ENCODE results near the gene CCDC87. TPM values are rescaled to one million over a fixed set of nuclear protein-coding genes. Genes with fewer than 3 reads are reported as not detected.
"Not testable (repeated sequence)": the region's sequence is repeated elsewhere in the genome, so short reads cannot be mapped to it uniquely, and the experiment has no call there.

CCDC87 gene
- total and polyA plus RNA-seq, 2 donors: 0.43 TPM; not detected in 1

- WGBS: 51% methylated on average over 16 of the region's 16 CpGs
- DNase-seq (ENCODE audit: extremely low spot score): no peak
- Histone ChIP-seq H3K27ac (ENCODE audit: low read depth) (no peak overlapping the region), H3K4me3 (ENCODE audit: low read depth, low read length) (no peak overlapping the region), H3K4me1 (ENCODE audit: insufficient read depth) (no peaks in the 10 kb centered on the region), H3K36me3 (ENCODE audit: insufficient read depth) (no peaks in the 10 kb centered on the region)
Observed at GRCh38 chr11:66548774-66549630, 43.9 kb downstream of the CCDC87 start.

GRCh38 chr11:66548041-66548440 lies 44.8 kb downstream of the CCDC87 start:
- WGBS: 43% methylated on average over 11 of the region's 11 CpGs
- no peak for DNase-seq (ENCODE audit: extremely low spot score)
- Histone ChIP-seq H3K4me3 (ENCODE audit: low read depth, low read length) (no peak overlapping the region), H3K36me3 (ENCODE audit: insufficient read depth) (peaks cover 3% of the 10 kb centered on the region), H3K27ac (ENCODE audit: low read depth) (no peak overlapping the region), H3K4me1 (ENCODE audit: insufficient read depth) (no peaks in the 10 kb centered on the region)

- Histone ChIP-seq H3K4me3 (ENCODE audit: low read depth, low read length) (no peak overlapping the region), H3K27ac (ENCODE audit: low read depth) (no peak overlapping the region), H3K36me3 (ENCODE audit: insufficient read depth) (peaks cover 3% of the 10 kb centered on the region), H3K4me1 (ENCODE audit: insufficient read depth) (no peaks in the 10 kb centered on the region)
- 39% methylated on average over 5 of the region's 5 CpGs for WGBS
- no peak for DNase-seq (ENCODE audit: extremely low spot score)
Observed at GRCh38 chr11:66547662-66548009, 45.2 kb downstream of the CCDC87 start.

GRCh38 chr11:66546966-66547661 lies 45.7 kb downstream of the CCDC87 start:
- peaks cover 3% of the 10 kb centered on the region for H3K36me3 ChIP-seq (ENCODE audit: insufficient read depth)
- DNase-seq (ENCODE audit: extremely low spot score): no peak
- H3K27ac ChIP-seq (ENCODE audit: low read depth): no peak overlapping the region
- H3K4me1 ChIP-seq (ENCODE audit: insufficient read depth): no peaks in the 10 kb centered on the region
- 25% methylated on average over 18 of the region's 18 CpGs for WGBS
- H3K4me3 ChIP-seq (ENCODE audit: low read depth, low read length): no peak overlapping the region

GRCh38 chr11:66546368-66546965 lies 46.4 kb downstream of the CCDC87 start, which contains the start of gene ACTN3:
Gene ACTN3 (plus strand): TSS chr11:66546903. CDS start chr11:66546938, 35 bp downstream.
- Histone ChIP-seq H3K27ac (ENCODE audit: low read depth) (no peak within 1 kb of the TSS), H3K4me1 (ENCODE audit: insufficient read depth) (no peaks in the 10 kb centered on the region), H3K4me3 (ENCODE audit: low read depth, low read length) (peak within 1 kb of the TSS; percentile 86), H3K36me3 (ENCODE audit: insufficient read depth) (peaks cover 3% of the 10 kb centered on the region)
- 1% methylated on average over 37 of the region's 37 CpGs for WGBS
- no peak for DNase-seq (ENCODE audit: extremely low spot score)

DNA sequence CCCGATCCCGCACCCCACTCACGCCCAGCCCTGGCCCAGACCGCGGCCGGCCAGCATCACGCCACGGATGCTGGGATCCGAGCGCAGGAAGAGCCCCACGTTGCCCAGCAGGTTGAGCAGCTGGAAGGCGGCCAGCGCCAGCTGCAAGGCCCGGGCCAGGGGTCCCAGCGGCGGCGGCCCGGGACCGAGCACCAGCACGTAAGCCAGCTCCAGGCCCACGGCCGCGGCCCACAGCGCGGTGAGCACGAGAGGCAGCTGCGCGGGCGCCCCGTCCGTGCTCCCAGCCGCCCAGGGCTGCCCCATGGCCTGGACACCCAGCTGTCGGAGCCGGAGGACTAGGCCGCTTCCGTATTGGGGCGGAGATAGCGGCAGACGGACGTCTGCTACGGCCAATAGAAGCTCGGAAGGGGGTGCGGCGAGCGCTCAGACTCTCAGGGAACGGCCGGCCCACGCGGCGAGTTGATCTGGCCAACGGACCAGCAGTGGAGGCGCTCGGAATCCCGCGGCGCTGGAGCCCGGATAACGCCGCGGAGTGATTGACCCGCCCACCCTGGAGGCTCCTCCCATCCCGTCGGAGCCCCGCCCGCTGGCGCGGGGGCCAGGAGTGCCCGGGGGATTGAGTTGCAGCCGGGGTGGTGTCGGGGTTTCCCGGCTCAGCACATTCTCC lies 47.0 kb downstream of the CCDC87 start, which contains the start of gene ZDHHC24:
Gene ZDHHC24 (minus strand): TSS at position 348 of the 667 bp plus-strand sequence. CDS start 45 bp downstream, at position 303.
- WGBS: under 1% methylated on average over 71 of the region's 71 CpGs
- Histone ChIP-seq H3K36me3 (ENCODE audit: insufficient read depth) (peaks cover 3% of the 10 kb centered on the region), H3K4me1 (ENCODE audit: insufficient read depth) (no peaks in the 10 kb centered on the region), H3K27ac (ENCODE audit: low read depth) (no peak within 1 kb of the TSS), H3K4me3 (ENCODE audit: low read depth, low read length) (peak within 1 kb of the TSS; percentile 86)
- DNase-seq (ENCODE audit: extremely low spot score): peak; percentile 78

- not testable (repeated sequence) for H3K4me1 ChIP-seq (ENCODE audit: insufficient read depth); DNase-seq (ENCODE audit: extremely low spot score); H3K27ac ChIP-seq (ENCODE audit: low read depth); H3K36me3 ChIP-seq (ENCODE audit: insufficient read depth); H3K4me3 ChIP-seq (ENCODE audit: low read depth, low read length)
- WGBS: 79% methylated on average over 14 of the region's 14 CpGs
Observed at GRCh38 chr11:66544952-66545351, 47.9 kb downstream of the CCDC87 start.

DNA sequence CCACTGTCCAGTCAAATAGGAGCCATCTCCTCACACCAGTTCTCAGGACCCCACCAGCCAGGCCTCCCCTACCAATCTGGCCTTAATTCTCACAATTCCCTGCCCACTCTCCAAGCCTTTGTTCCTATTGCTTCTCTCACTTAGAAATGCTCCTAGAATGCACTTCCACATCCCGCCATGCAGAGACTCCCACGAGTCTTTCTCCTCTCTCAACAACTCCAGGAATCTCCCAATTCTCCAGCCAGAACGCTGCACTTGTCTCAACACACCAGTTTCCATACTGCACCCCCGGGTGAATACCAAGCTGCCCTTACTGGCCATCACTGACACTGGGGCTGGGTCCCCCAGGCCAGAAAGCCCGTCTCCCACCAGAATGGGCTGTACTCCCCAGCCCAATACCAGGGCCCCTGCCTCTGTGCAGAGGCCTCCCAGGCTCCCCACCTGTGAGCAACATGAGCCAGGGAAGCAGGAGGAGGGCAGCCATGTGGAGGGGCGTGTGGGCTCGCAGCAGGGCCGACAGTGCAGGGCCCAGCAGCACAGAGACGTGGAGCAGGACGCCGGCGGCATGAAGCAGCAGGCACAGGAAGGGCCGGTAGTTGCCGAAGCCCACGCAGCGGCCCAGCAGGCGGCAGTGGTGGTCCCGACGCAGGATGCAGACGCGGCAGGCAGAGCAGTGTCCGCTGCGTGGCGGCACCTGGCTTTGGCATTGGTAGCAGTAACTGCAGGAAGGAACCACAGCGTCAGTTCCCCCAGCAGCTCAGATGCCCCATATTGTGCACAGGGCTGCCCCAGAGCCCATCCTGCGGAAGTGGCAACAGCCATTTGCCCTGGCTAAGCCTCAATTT lies 49.4 kb downstream of the CCDC87 start:
- WGBS: 26% methylated on average over 26 of the region's 26 CpGs
- Histone ChIP-seq H3K4me1 (ENCODE audit: insufficient read depth) (no peaks in the 10 kb centered on the region), H3K27ac (ENCODE audit: low read depth) (no peak overlapping the region), H3K36me3 (ENCODE audit: insufficient read depth) (peaks cover 3% of the 10 kb centered on the region), H3K4me3 (ENCODE audit: low read depth, low read length) (no peak overlapping the region)
- peak; percentile 7 for DNase-seq (ENCODE audit: extremely low spot score)

GRCh38 chr11:66542362-66542761 lies 50.5 kb downstream of the CCDC87 start:
- 78% methylated on average over 10 of the region's 10 CpGs for WGBS
- Histone ChIP-seq H3K36me3 (ENCODE audit: insufficient read depth) (peaks cover 3% of the 10 kb centered on the region), H3K27ac (ENCODE audit: low read depth) (no peak overlapping the region), H3K4me1 (ENCODE audit: insufficient read depth) (no peaks in the 10 kb centered on the region), H3K4me3 (ENCODE audit: low read depth, low read length) (no peak overlapping the region)
- no peak for DNase-seq (ENCODE audit: extremely low spot score)

DNA sequence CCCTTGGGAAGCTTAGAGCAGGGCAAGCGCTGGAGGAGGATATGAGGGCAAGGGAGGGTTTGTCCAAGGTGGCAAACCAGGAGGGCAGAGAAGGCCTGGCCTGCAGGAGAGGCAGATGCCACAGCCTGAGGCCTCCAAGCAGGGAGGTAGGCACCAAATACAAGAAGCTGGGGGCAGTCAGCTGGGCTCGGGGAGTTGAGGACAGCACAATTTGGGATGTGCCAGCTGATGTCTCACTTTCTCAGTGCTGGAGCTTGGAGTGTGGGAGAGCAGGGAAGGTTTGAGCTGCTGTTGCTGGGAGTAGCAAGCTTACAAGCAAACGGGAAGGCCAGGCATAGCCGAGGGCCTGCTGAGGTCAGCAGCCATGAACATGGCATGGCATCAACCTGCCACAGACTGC lies 51.0 kb downstream of the CCDC87 start:
- 80% methylated on average over 4 of the region's 4 CpGs for WGBS
- no peak for DNase-seq (ENCODE audit: extremely low spot score)
- Histone ChIP-seq H3K4me1 (ENCODE audit: insufficient read depth) (no peaks in the 10 kb centered on the region), H3K27ac (ENCODE audit: low read depth) (no peak overlapping the region), H3K4me3 (ENCODE audit: low read depth, low read length) (no peak overlapping the region), H3K36me3 (ENCODE audit: insufficient read depth) (peaks cover 3% of the 10 kb centered on the region)

GRCh38 chr11:66540598-66540997 lies 52.3 kb downstream of the CCDC87 start:
- not testable (repeated sequence) for H3K36me3 ChIP-seq (ENCODE audit: insufficient read depth)

More at GRCh38 chr11:66540598-66540997, 52.3 kb downstream of the CCDC87 start:
- not testable (repeated sequence) for H3K27ac ChIP-seq (ENCODE audit: low read depth); H3K4me3 ChIP-seq (ENCODE audit: low read depth, low read length); DNase-seq (ENCODE audit: extremely low spot score); H3K4me1 ChIP-seq (ENCODE audit: insufficient read depth)
- WGBS: 89% methylated on average over 8 of the region's 8 CpGs
